ENCODE results near the gene LHPP. TPM values are rescaled to one million over a fixed set of nuclear protein-coding genes. Genes with fewer than 3 reads are reported as not detected.

Gene LHPP
- total RNA-seq, 1 experiment from 2014 or later: 6.6 TPM

- H2AFZ ChIP-seq (ENCODE audit: low read length): no peak overlapping the region
- no peaks in the 10 kb centered on the region for H3K79me2 ChIP-seq (ENCODE audit: low read length)
- H3F3A ChIP-seq (ENCODE audit: low read length, unreplicated experiment): no peaks in the 10 kb centered on the region
- no peaks in the 10 kb centered on the region for H3K9me3 ChIP-seq (ENCODE audit: low read length)
- ChIA-PET CTCF (interaction anchor here (1.8 kb wide), 1 partner anchor 201 kb away, joined by 4 read pairs; no protein-coding TSS in a partner anchor), POLR2A (ENCODE audit: unreplicated experiment) (no interaction called here)
- H3K9ac ChIP-seq (ENCODE audit: low read length): no peak overlapping the region
- no peaks in the 10 kb centered on the region for H3K36me3 ChIP-seq (ENCODE audit: low read depth, low read length)
- H3K27me3 ChIP-seq (ENCODE audit: low read length): no peaks in the 10 kb centered on the region
- peak; percentile 82 for ATAC-seq
- H3K4me1 ChIP-seq (ENCODE audit: insufficient read depth, low read length): no peaks in the 10 kb centered on the region
- TF ChIP-seq, protein P1, sequence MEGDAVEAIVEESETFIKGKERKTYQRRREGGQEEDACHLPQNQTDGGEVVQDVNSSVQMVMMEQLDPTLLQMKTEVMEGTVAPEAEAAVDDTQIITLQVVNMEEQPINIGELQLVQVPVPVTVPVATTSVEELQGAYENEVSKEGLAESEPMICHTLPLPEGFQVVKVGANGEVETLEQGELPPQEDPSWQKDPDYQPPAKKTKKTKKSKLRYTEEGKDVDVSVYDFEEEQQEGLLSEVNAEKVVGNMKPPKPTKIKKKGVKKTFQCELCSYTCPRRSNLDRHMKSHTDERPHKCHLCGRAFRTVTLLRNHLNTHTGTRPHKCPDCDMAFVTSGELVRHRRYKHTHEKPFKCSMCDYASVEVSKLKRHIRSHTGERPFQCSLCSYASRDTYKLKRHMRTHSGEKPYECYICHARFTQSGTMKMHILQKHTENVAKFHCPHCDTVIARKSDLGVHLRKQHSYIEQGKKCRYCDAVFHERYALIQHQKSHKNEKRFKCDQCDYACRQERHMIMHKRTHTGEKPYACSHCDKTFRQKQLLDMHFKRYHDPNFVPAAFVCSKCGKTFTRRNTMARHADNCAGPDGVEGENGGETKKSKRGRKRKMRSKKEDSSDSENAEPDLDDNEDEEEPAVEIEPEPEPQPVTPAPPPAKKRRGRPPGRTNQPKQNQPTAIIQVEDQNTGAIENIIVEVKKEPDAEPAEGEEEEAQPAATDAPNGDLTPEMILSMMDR (conservative IDR thresholded peaks at IDR 0.05; ENCODE audit: low read depth, low read length): peak; percentile 57
- TF ChIP-seq EZH2 (IDR thresholded peaks at IDR 0.05; ENCODE audit: low read length, unreplicated experiment) (no peak), EZH2phosphoT487 (IDR thresholded peaks at IDR 0.05; ENCODE audit: borderline replicate concordance, low read length) (no peak)
- H4K20me1 ChIP-seq (ENCODE audit: low read length): no peaks in the 10 kb centered on the region
- no TSS peak for BruUV-seq (replicated peaks)
- no peak overlapping the region for H3K4me3 ChIP-seq (ENCODE audit: low read length)
- H3K4me2 ChIP-seq (ENCODE audit: low read length): no peak overlapping the region
- intact Hi-C loops (cut with micrococcal nuclease): loop anchor here (1.0 to 5.0 kb wide), 2 partner anchors 201 to 287 kb away; no protein-coding TSS in a partner anchor
- DNase-seq: peak; percentile 24
- no peaks in the 10 kb centered on the region for H3K9me2 ChIP-seq (replicated peaks; ENCODE audit: low read length)
- H3K27ac ChIP-seq (ENCODE audit: low read length): no peak overlapping the region
Measured at GRCh38 chr10:124539935-124540641, 78.5 kb downstream of the LHPP start.

- intact Hi-C loops (cut with micrococcal nuclease): loop anchor here (5.0 kb wide), 1 partner anchor 286 kb away; no protein-coding TSS in a partner anchor
- H3K27ac ChIP-seq (ENCODE audit: low read length): no peak overlapping the region
- no peaks in the 10 kb centered on the region for H3K27me3 ChIP-seq (ENCODE audit: low read length)
- no peak overlapping the region for H3K4me2 ChIP-seq (ENCODE audit: low read length)
- no peak for DNase-seq
- no TSS peak for BruUV-seq (replicated peaks)
- H2AFZ ChIP-seq (ENCODE audit: low read length): no peak overlapping the region
- no peaks in the 10 kb centered on the region for H3K79me2 ChIP-seq (ENCODE audit: low read length)
- no peak overlapping the region for H3K4me3 ChIP-seq (ENCODE audit: low read length)
- POLR2A ChIA-PET (ENCODE audit: unreplicated experiment): no interaction called here
- H3K9ac ChIP-seq (ENCODE audit: low read length): no peak overlapping the region
- no peaks in the 10 kb centered on the region for H4K20me1 ChIP-seq (ENCODE audit: low read length)
- H3K9me2 ChIP-seq (replicated peaks; ENCODE audit: low read length): no peaks in the 10 kb centered on the region
- no peaks in the 10 kb centered on the region for H3K9me3 ChIP-seq (ENCODE audit: low read length)
- ATAC-seq: no peak
- no peaks in the 10 kb centered on the region for H3F3A ChIP-seq (ENCODE audit: low read length, unreplicated experiment)
- CTCF ChIA-PET: no interaction called here
- no peaks in the 10 kb centered on the region for H3K36me3 ChIP-seq (ENCODE audit: low read depth, low read length)
- no peaks in the 10 kb centered on the region for H3K4me1 ChIP-seq (ENCODE audit: insufficient read depth, low read length)
- TF ChIP-seq, protein P1 (conservative IDR thresholded peaks at IDR 0.05; ENCODE audit: low read depth, low read length): no peak
- no peak for TF ChIP-seq EZH2phosphoT487 (IDR thresholded peaks at IDR 0.05; ENCODE audit: borderline replicate concordance, low read length)
Measured at GRCh38 chr10:124541076-124541903, 79.7 kb downstream of the LHPP start.
